Esophagus (tissue), 2 donors: ENCODE measurements around the gene EDNRB. TPM values are rescaled to one million over a fixed set of nuclear protein-coding genes. Genes with fewer than 3 reads are reported as not detected.

Source experiments
- H3K27ac ChIP-seq, 2 donors: one replicate each; pipeline ENCODE4 v1.5.1; 2013; ENCODE audit warnings: low read depth in 2 of 2, mild to moderate bottlenecking in 2 of 2, inconsistent platforms in 1 of 2, low read length in 1 of 2, moderate library complexity in 1 of 2
- H3K27me3 ChIP-seq, 2 donors: one replicate each; pipeline ENCODE4 v1.6.1; 2013; ENCODE audit warnings: low read length in 2 of 2, control low read depth in 1 of 2, mild to moderate bottlenecking in 1 of 2; ENCODE audit not compliant: insufficient read depth in 2 of 2, control insufficient read depth in 1 of 2
- H3K36me3 ChIP-seq, 2 donors: one replicate each; pipeline ENCODE4 v1.6.1; 2013; ENCODE audit warnings: low read length in 1 of 2; ENCODE audit not compliant: control insufficient read depth in 2 of 2, insufficient read depth in 2 of 2
- H3K4me1 ChIP-seq, 2 donors: one replicate each; pipeline ENCODE4 v1.6.1; 2013; ENCODE audit warnings: low read length in 1 of 2; ENCODE audit not compliant: control insufficient read depth in 2 of 2, insufficient read depth in 2 of 2
- H3K4me3 ChIP-seq, 2 donors: one replicate each; pipeline ENCODE4 v1.5.1; 2013; ENCODE audit warnings: low read length in 2 of 2, mild to moderate bottlenecking in 2 of 2, low read depth in 1 of 2, moderate library complexity in 1 of 2
- H3K9me3 ChIP-seq, 2 donors: one replicate each; pipeline ENCODE4 v1.6.1; 2013; ENCODE audit warnings: mild to moderate bottlenecking in 2 of 2, low read depth in 1 of 2, low read length in 1 of 2, moderate library complexity in 1 of 2; ENCODE audit not compliant: control insufficient read depth in 2 of 2, insufficient read depth in 1 of 2
- WGBS, 2 donors: extraction: QIAGEN DNeasy Blood & Tissue Kit; methylation state at CpG; one replicate each; pipeline ENCODE4 v1.1.7; 2013; 5-methylcytosine and 5-hydroxymethylcytosine counted together
- polyA plus RNA-seq, 2 donors: library from polyadenylated mRNA; stranded (reverse); fragments of 200-250 nt; gene quantifications; one replicate each; pipeline ENCODE4 v1.2.3, GENCODE V29; 2013
- donor health status: healthy with polysubstance abuse.
- donor health status: Bipolar disorder and iron deficiency.

The EDNRB gene
- polyA plus RNA-seq, 2 donors = 0.65 to 1.5 TPM

DNA sequence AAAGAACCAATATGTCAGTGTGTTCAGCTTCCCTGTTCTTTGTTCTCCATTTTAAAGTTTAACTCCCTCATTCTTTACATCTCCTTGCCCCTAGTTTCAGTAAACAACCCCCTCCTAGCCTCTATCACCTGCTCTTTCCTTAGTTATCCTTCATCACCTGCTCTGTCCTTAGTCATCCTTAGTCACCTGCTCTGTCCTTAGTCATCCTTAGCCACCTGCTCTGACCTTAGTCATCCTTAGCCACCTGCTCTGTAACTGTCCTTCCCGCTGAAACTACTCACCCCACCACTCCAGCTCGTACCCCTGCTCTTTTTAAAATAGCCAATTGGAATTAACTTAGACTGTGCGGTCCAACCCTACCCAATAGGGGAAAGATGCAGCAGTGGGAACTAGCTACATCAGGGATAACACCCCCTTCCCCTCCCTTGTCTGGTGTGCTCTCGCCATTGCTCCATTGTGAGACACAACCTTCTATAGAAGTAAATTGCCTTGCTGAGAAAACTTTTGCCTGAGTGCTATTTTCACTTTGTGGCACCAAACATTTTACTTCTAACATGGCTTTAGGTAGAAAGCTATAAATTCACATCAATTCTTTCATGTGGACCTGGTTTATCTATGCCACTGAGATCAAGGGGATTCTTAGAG, 16.2 kb downstream of the EDNRB start:
- Histone ChIP-seq H3K9me3 (peaks cover 0 to 4% of the 10 kb centered on the region in 2 donors), H3K4me1 (no peaks in the 10 kb centered on the region), H3K4me3 (no peak overlapping the region), H3K36me3 (no peaks in the 10 kb centered on the region), H3K27me3 (no peaks in the 10 kb centered on the region), H3K27ac (no peak overlapping the region)
- 83 to 94% methylated on average over 4 of the region's 4 CpGs for WGBS, 2 donors

DNA sequence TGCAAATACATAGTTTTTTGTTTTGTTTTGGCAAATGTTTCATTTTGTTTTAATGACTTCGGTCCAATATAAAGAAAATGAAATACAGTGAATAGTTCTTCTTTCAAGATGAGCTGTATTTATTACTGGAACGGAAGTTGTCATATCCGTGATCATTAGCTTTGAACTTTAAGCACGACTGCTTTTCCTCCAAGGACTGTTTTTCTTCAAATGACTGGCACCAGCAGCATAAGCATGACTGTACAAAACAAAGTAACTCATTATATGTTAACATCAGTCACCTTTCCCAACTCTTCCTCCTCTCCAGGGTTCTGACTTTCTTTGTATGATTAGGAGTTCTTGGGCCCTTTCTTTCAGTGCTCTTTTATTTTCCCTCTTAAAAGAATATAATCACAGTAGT, 20.5 kb downstream of the EDNRB start:
- Histone ChIP-seq H3K4me1 (no peaks in the 10 kb centered on the region), H3K27ac (no peak overlapping the region)
- WGBS, 2 donors = 53 to 60% methylated on average over 4 of the region's 4 CpGs

DNA sequence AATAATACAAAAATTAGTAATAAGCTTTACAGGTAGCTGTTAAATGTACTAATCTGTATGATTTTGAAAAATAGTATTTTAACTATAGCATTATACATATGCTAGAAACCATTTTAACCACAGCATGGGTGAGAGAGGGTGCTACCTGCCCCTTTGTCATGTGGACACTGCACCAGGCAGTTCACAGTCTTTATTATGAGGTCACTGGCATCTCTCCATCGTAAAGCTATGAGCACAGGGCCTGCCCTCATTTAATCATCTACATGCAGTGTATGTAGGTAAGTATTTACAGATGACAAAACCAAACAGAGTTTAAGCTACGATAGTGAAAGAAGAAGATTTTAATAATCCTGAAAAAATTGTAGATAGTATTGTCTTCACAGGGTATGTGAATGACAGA, 21.7 kb downstream of the EDNRB start:
- H3K36me3 ChIP-seq = no peaks in the 10 kb centered on the region
- peak overlapping the region in 1 of 2 donors; percentile 33 for H3K27ac ChIP-seq
- no peak overlapping the region for H3K4me3 ChIP-seq
- H3K4me1 ChIP-seq = no peaks in the 10 kb centered on the region
- no peaks in the 10 kb centered on the region for H3K9me3 ChIP-seq
- H3K27me3 ChIP-seq = no peaks in the 10 kb centered on the region
- 46 to 57% methylated on average over 2 of the region's 2 CpGs for WGBS, 2 donors

More for the DNA sequence above, 20.5 kb downstream of the EDNRB start:
- Histone ChIP-seq H3K4me3 (no peak overlapping the region), H3K9me3 (peaks cover 0 to 4% of the 10 kb centered on the region in 2 donors), H3K36me3 (no peaks in the 10 kb centered on the region), H3K27me3 (no peaks in the 10 kb centered on the region)

DNA sequence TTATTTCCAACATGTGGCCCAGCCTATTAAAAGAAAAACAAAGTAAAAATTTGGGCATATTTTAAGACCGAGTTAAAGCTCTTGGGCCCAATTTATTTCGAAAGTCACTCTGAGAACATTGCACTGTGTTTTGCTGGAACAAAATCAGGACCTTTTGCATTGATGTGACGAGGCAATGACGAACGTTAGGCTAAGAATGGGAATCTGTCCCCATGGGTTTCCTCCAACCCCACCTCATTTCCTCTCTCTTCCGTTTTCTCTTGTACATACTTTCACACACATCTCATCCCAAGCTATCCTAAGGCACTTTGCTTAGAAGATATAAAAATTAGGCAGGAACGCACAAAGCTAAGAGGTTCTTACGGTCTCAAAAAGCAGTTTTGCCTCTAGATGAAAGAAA, 22.1 kb downstream of the EDNRB start:
- 70 to 72% methylated on average over 8 of the region's 8 CpGs for WGBS, 2 donors
- Histone ChIP-seq H3K27me3 (no peaks in the 10 kb centered on the region), H3K4me3 (no peak overlapping the region), H3K9me3 (no peaks in the 10 kb centered on the region), H3K27ac (no peak overlapping the region), H3K4me1 (no peaks in the 10 kb centered on the region), H3K36me3 (no peaks in the 10 kb centered on the region)

DNA sequence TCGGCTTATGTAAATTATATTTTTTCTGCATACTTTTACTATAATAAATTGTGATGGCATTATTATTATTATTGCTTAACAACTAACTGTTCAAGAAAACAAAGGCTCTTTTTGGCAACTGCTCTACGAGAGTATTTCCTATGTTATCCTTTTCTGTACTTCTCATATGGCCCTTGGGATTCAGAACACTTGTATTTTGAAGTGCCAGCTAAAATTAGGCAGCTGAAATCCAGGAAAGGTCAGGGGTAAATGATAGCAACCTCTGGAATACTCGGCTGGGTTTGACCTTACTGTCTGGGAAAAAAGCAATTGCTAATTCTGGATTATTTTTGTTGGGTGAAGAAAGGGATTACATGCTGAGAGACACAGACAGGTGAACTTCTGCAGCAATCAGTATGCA, 23.9 kb downstream of the EDNRB start:
- Histone ChIP-seq H3K36me3 (no peaks in the 10 kb centered on the region), H3K4me3 (no peak overlapping the region), H3K9me3 (no peaks in the 10 kb centered on the region), H3K27me3 (no peaks in the 10 kb centered on the region), H3K27ac (no peak overlapping the region), H3K4me1 (no peaks in the 10 kb centered on the region)
- WGBS, 2 donors = 48 to 55% methylated on average over 3 of the region's 3 CpGs

DNA sequence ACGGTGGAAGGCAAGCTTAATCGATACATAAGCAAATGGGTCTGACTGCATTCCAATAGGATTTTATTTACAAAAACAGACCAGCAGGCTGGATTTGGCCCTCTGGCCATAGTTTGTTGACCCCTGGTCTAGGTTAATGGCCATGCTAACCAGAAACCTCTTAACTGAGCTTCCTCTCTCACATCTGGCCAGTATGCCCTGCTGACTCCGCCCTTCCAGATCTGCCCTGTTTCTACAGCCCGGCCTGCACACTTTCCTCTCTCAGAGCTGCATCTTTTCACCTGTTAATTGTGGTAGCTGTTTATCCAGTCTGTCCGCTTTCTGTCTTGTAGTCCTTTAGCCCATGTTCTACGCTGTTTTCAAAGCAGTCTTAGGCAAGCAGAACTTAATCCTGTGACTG, 25.6 kb downstream of the EDNRB start:
- no peaks in the 10 kb centered on the region for H3K9me3 ChIP-seq
- no peak overlapping the region for H3K4me3 ChIP-seq
- 84% methylated on average over 6 of the region's 6 CpGs for WGBS, 2 donors
- no peaks in the 10 kb centered on the region for H3K36me3 ChIP-seq
- no peaks in the 10 kb centered on the region for H3K27me3 ChIP-seq
- no peak overlapping the region for H3K27ac ChIP-seq
- no peaks in the 10 kb centered on the region for H3K4me1 ChIP-seq

DNA sequence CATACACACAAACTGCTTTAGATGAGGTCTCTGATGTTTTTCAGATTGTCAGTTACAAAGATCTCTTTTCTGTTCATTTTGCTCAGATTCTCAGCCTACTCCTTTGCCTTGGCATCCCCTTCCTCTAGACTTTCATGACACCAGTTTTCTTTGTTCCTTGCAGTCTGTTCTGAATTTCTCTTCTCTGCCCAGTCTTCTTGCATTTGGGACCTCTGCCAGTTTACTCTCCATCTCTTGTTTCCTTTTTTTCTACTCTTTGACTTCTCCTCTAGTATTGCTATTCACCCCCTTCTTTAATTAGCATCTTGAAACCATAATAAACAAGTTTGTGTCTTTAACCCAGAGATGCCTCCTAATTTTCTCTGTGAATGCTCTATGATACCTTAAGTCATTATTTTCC, 26.1 kb downstream of the EDNRB start:
- H3K27ac ChIP-seq = no peak overlapping the region
- H3K4me1 ChIP-seq = no peaks in the 10 kb centered on the region
- no peak overlapping the region for H3K4me3 ChIP-seq
- H3K27me3 ChIP-seq = no peaks in the 10 kb centered on the region
- no peaks in the 10 kb centered on the region for H3K9me3 ChIP-seq
- no peaks in the 10 kb centered on the region for H3K36me3 ChIP-seq

DNA sequence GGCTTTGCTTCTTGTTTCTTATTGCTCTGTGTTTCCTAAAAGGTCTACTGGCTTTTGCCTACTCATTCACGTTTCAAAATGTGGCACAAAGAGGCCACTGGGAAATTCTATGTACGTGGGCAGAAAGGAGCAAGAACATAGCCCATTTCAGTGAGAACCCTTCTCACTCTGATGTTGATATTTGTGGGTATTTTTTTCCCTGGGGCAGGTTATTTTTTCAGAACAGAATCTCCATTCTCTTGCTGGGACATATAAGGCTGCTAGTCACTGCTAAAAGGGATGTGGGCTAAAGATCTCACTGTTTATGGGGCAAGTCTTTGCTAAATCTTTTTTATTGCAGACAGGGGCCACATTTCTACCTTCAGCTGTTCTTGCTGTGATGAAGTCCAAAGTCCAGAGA, 27.1 kb downstream of the EDNRB start:
- Histone ChIP-seq H3K36me3 (no peaks in the 10 kb centered on the region), H3K27me3 (no peaks in the 10 kb centered on the region), H3K9me3 (no peaks in the 10 kb centered on the region), H3K4me1 (no peaks in the 10 kb centered on the region), H3K27ac (no peak overlapping the region), H3K4me3 (no peak overlapping the region)
- WGBS, 2 donors = 47 to 52% methylated on average over 2 of the region's 2 CpGs

DNA sequence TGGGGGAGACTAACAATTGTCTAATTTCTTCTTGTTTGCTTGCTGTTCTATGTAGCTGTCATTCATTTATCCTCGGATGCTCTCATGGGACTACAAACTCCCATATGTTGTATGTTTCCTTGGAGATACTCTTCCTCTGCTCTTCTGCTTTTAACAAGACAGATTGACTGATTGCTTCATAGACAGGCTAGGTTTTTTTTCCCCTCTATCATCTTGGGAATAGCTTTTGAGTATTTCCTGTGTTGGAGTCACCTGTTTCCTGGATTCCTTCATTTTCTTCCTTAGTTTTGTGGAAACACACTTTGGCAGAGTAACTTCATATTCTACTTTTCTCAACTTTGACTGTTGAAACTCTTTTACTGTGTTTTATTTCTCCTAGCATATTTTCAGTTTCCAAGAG, 27.6 kb downstream of the EDNRB start:
- 54 to 75% methylated on average over 1 of the region's 1 CpG for WGBS, 2 donors
- H3K27me3 ChIP-seq = no peaks in the 10 kb centered on the region
- H3K36me3 ChIP-seq = no peaks in the 10 kb centered on the region
- no peak overlapping the region for H3K4me3 ChIP-seq
- no peaks in the 10 kb centered on the region for H3K4me1 ChIP-seq
- H3K9me3 ChIP-seq = no peaks in the 10 kb centered on the region
- H3K27ac ChIP-seq = no peak overlapping the region

DNA sequence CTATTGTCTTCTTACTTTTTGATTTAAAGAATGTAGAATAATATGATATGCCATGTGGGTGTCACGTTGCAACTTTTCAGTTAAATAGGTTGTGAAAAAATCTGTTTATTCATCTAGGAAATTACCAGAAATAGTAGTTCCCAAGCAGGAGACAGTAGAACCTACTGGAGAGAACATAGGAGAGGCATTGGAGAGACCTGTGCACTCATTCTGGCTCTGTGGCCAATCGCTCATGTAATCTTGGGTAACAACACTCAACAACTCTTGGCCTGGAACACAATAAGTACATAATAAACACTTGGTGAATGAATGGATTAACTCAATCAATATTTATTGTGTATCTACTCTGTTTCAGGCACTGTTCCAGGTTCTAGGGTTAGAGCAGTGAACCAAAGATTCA, 35.3 kb downstream of the EDNRB start:
- H3K4me1 ChIP-seq = no peaks in the 10 kb centered on the region
- 75 to 83% methylated on average over 2 of the region's 2 CpGs for WGBS, 2 donors
- H3K27me3 ChIP-seq = no peaks in the 10 kb centered on the region

More for the DNA sequence above, 35.3 kb downstream of the EDNRB start:
- Histone ChIP-seq H3K36me3 (no peaks in the 10 kb centered on the region), H3K4me3 (no peak overlapping the region), H3K9me3 (no peaks in the 10 kb centered on the region), H3K27ac (no peak overlapping the region)
